DOHH2 (cell line): Measurements from ENCODE around the gene SEL1L3.

ENCODE experiments used
- CTCF ChIP-seq: fragments of 200-600 bp; sonication (generic); IDR thresholded peaks from one replicate; pipeline ENCODE4 v1.5.1; 2014; ENCODE audit warnings: antibody characterized with exemption, mild to moderate bottlenecking, low read depth, low read length; ENCODE audit not compliant: poor library complexity, severe bottlenecking
- EZH2phosphoT487 ChIP-seq: fragments of 200-600 bp; sonication (generic); IDR thresholded peaks from 2 replicates; pipeline ENCODE4 v1.6.1; 2017; ENCODE audit warnings: borderline replicate concordance, mild to moderate bottlenecking, antibody characterized with exemption, low read length, moderate library complexity, mixed read lengths

GRCh38 chr4:25873632-25874129 is 10.9 kb upstream of the SEL1L3 start:
- TF ChIP-seq EZH2phosphoT487, result no peak
- TF ChIP-seq CTCF, result no peak
